Stimulated activated CD4-positive, alpha-beta T cell treated with anti-CD3 and anti-CD28 coated beads, Interleukin-12 subunit alpha, Interleukin-12 subunit beta, amount 100 ng/mL, for 24 hours (primary cell): ENCODE measurements around the gene ZAR1L.

Experiments
- DNase-seq, 2 experiments: peaks; one replicate each; pipeline ENCODE4 v3.0.0-alpha.2; 2020; ENCODE audit warnings: low read depth in 2 of 2

ZAR1L gene

DNA sequence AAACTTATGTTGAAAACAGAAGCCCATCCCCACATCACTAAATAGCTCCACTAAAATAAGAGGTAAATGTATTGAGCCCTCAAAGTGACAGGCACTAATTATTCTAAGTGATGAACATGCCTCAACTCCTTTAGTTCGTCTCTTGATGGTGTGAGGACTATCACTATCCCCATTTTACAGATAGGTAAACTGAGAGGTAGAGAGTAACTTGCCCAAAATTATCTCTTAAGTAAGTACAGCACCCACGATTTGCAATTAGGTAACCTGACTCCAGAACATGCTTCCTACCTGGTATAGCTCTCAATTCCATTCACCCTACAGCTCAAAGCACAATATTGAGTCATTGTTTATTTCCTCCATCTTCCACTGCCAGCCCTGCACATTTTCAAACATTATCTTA is 12.7 kb downstream of the ZAR1L start:
- no peak for DNase-seq

DNA sequence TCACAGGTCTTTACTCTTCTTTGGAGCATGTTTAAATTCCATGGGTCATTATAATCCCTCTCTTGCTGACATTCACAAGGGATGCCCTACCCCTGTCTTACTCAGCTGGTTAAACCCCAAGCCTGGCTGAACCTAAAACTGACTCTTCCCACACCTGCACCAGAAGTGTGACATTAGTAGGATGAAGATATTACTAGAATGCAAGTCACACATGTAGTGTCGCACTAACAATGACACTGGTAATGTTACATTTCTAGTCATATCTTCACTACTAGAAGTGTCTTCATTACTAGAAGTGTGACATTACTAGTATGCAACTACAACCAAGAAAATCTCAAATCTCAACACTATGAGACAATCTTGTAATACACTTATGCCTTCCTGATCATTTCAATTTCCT is 14.2 kb downstream of the ZAR1L start:
- DNase-seq, result no peak

DNA sequence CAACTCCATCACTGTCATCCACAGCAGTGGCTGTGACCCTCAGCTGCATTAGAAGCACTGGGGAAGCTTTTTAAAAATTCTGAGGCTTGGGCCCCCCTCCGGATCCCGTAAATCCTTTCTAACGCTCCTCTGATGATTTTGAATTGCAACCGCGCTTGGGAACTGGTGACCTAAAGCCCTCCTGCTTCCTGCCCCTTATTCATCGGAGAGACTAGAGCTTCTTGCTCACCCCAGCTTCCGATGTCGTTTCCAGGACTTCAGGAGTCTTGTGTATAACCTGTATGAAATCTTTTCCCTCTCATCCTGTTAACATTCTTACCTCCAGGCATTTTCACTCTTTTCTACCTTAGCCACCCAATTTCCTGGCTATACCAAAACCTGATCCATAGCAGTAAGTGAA is 14.8 kb downstream of the ZAR1L start:
- no peak for DNase-seq

DNA sequence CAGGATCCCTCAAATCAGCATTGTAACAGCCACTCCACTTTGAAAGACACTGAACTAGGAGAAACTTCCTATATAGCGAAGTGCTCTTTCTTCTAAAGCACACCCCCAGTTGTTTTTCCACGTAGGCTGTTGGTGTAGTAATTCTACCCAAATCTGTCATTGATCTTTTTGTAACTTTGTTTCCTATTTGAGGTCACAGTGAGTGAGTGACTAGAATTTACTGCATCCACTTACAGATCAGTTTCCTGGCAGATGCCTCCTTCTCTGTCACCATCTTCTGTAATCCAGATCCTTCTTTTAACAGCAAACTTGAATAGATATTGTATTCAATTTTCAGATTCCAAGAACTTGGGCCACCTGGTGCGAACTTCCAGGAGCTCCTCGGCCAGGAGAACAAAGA is 15.3 kb downstream of the ZAR1L start:
- no peak for DNase-seq

DNA sequence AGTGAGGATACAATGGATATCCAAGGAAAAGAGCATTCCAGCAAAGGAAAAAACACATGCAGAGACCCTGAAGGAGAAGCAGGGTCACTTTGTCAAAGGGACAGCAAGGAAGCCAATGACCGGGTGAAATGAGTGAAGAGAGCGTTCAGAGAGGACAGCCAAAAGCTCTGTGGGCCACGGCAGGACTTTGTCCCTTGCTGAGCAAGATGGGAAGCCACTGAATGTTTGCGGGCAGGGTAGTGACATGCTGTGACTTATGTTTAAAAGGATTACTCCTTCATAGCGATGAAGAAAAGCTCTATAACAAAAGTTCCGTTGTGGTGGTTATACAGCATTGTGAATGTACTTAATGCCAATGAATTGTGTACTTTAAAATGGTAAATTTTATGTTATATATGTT is 16.5 kb downstream of the ZAR1L start:
- no peak for DNase-seq

DNA sequence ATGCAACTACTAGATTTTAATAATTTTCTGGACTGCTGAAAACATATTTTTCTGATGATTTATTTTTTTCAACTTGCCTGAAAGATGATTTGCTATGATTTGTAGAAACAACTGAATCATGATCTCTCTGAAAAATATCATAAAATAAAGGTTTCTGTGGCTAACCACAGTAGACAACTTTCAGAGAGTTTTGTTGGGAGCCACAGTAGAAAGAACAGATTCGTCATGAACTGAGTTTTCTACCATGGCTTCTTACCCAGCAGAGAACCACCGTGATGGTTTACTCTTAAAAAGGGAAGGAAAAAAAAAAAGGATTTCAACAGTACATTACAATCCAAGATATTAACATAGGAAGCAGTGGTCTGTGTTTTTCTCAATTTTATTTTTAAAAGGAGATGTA is 18.0 kb downstream of the ZAR1L start:
- no peak for DNase-seq

DNA sequence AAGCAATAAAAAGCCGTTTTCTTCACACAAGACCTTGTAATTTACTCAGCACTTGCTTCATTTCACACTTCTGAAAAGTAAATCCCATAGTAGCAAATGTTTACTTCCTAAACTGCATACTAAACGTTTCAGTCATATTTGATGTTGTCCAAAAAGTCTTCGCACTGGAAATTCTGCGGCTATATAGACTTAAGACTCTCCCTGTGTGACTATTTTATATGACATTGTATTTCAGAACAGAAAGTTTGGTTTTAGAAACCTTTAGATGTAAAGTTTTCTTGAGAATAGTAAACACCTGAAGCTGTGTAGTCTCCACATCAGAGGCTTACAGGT is 29.6 kb downstream of the ZAR1L start:
- no peak for DNase-seq

DNA sequence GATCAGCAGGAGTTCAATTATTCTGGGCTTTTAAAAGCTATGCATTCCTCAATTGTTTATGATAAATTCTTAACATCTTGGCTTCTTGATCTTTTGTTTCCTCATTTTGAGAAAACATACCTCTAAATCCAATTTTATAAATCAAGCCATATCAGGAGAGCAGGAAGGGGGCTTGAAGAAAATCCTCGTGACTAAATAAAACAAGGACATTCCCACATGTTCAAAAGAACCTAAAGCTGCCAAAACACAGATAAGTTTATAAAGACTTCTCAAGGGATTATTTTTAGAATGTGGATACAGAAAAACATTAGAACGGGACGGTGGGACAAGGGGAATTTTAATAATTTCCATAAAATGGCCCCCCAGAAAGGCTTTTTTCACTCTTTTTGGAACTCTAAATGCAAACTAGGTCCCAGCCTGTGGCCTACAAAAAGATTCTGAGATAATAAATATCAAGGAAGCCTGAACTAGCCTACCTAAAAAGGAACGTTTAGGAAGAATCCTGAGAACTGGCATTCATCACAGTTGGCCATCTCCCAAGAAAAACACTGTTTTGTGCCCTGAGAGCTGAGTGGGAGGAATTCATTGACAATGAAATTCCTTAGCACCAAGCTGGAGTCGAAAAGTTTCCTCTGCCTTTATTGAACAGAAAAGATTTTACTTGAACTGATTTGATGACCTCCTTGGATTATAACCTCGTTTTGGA is 30.1 kb downstream of the ZAR1L start:
- no peak for DNase-seq

DNA sequence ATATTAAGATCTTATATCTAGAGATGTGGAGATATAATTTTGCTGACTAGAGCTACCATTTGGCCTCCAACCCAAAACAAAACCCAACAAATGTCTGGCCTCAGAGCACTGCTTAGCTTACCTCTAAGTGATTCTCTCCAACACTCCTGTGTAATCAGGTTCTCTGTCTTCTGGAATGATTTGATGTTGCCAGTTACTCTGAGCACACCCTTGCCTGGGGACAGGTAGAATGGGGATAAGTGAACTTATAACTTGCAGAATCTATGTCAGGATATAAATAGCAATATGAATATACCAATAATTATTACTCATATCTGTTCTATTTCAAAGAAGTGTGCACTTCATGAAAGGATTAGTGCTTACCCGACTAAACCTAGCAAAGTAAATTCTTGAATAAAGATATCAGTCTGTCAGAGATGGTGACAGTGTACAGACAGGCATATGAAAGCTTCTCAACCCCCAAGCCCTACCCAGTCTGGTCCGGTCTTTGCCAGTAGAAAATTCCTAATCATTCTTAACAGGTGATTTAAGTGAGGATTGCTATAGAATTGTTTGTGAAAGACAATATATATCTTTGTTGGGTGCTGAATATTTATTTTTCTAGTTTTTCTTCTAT is 33.0 kb downstream of the ZAR1L start:
- no peak for DNase-seq

DNA sequence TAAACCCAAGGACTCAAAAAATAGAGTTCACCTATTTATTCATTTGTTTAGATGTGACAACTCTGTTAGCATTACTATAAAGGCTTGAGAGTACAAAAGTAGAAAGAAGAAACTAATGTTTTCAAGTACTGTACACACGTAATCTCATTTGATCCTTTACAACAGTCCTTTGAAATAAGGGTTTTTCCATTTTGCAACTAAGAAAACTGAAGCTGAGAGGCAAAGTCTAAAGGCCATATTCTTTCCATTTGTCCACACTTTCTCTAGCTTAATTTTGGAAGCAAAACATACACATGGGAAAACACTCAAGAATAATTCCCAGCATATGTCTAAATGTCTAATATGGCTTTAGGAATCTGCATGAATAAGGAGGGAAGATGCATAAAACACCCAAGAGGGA is 34.1 kb downstream of the ZAR1L start:
- no peak for DNase-seq

DNA sequence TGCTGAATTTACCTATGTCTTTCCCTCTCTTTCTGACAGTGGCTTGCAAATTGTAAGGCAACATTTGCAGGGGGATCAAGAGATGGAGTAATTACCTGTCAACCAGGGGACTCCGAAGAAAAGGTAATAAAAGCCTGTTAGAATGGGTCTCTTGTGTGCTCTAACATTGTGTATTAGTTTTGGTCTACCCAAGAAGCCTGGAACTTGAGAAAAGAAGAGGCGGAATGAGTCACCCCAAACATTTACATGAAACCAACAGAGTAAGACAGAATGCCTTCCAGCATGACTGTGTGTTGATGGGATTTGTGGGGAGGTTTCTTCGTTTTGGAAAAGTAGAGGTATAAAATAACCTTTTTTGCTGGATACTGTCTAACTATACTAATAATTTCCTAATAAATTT is 36.7 kb downstream of the ZAR1L start:
- no peak for DNase-seq

DNA sequence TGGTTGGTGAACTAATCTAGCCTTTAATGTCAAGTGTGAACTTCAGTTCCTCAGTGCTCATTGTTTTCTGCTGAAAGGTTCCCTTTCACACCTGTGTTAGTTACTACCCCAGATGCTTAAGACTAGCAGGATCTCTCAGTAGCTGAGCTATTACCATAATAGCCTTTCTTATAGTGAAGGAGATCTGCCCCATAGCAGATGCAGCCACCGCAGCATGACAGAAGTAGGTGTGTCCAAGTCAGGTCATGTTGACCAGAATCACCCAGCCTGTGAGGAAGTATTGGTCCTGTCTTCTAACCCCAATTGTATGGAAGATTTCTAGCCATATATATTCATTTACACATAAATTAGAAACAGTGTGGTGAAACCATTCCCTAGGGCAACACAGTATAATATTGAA is 37.3 kb downstream of the ZAR1L start:
- no peak for DNase-seq

DNA sequence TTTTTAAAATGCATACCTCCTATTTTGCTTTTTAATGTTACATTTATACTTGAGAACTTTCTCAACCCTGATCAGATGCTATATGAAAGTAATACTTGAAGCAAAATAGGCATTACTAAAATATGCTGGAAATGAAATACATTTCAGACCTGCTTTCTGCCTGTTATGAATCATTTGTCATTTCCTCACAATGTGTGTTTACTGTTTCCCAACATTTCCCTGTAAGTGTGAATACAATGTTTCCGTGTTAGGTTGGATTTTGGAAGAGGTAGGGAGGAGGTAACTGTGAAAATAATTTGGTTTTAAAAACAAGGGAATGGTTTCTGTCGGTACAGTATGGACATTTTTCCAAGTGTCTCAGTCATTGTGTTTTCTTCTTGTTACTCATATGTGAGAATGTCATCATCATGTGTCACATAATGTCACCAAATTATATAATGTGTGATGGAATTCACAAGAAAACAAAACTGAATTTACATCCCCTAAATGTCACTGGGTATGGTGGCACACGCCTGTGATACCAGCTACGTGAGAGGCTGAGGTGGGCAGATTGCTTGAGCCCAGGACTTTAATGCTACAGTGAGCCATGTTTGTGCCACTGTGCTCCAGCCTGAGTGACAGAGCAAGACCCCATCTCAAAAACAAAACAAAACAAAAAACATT is 43.0 kb downstream of the ZAR1L start:
- DNase-seq, result no peak

DNA sequence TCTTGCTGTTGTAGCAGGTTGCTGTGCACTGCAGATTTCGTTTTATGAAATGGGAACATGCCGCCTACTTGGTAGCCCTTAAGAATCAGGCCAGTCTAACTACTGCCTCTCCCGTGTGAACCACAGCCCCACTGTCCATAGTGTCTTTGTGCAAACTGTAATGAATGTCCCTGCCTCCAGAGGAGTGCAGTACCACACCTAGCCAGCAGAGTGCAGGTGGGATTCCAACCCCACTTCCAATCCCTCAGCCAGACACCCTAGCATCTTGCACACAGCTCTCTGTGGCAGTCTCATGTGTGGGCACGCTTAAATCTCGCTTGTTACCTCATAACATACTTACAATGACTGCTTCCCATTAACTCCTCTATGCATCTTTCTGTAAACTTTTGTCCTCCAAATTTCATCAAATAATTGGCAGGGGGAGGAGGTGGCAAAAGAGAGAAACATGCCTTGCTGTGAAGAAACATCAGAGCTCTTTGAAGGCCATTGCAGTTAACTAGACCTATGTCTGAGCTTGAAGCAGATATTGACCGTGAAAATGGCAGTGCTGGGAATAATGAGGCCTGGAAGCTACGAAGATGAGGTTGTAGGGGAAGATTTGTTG is 47.2 kb downstream of the ZAR1L start:
- peak; percentile 16 to 45 for DNase-seq

DNA sequence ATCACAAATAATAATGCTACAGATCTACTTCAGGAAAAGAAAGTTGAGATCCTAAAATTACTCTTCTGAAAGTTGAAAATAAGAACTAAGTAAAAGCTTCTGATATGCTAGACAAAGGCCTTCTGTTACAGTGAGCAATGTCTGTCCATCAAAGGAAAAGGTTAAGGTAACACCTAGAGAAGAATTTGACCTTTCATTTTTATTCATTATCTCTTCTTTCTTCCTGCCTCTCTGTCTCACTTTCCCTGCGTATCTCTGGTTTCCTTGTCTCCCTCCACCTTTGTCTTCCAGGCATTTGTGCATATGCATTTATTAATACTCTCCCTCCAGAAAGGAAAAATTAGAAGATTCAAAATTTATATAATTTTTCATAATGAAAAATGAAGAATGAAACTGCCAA is 49.0 kb downstream of the ZAR1L start:
- DNase-seq, result no peak

DNA sequence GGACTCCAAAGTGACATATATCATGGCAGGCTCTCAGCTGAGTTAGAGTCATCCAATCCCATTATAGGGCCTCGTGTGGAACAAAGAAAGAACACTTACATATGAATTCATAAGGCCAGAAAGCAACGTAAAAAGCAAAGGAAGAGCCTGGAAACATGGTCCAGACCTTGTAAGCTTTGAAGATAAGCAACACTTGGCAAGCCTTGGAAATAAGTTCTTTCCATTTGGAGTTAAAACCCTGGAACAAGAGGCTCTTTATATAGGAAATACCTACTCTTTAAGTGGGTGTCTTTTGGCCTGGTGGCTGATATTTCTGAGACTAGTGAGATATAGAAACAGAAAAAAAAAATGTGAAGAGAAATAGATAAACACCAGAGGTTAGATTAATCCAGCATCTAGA is 49.4 kb downstream of the ZAR1L start:
- DNase-seq, result no peak

DNA sequence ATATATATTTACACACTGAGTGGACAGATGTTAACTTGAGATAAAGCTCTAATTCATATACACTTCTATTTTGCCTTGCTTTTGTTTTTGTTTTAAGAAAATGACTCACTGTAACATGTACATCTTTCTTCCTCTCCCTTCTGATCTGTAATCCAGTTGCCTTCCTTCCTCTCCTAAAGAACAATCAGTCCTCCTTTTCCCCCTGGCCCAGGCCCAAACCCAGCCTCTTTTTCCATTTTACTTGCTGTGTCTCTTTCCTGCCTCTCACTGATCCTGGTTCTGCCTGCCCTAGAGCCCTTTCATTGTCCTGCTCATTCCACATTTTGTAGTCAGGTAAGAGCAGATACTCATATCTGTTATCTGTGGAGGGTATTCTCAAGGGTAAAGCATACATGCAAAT is 50.8 kb downstream of the ZAR1L start:
- DNase-seq, result no peak

DNA sequence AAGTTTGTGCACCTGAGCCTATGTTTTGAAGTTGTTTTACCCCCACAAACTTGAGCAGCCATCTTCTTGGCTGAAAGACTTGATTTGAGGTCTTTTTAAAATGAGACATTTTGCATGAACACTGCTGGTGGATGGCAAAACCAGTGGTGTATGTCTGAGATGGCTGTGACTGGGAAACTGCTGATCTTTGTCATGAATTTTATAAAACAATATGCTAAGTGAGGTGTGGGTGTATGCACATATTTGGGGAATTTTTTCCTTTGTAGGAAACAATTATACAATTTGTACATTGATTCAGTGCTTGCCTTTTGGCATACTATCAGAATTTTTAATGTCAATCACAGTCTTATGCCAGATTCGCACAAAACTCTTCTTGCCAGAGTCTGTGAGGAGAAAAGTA is 52.5 kb downstream of the ZAR1L start:
- no peak for DNase-seq

DNA sequence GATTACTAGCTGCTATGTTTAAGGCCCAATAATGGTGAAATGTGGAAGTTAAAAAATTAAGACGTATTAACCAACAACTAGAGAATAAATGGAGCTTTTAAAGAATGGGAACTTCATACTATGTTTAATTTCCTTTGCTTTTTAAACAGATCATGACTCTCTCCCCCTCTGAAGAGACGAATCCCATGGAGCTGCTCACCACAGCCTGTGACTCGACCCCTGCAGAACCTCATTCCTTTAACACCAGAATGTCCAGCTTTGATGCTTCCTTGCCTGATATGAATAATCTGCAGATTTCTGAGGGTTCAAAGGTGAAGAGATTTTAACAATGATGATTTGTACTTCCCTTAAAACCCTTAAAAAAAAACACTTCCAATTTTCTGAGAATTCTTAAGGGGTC is 53.0 kb downstream of the ZAR1L start:
- no peak for DNase-seq

DNA sequence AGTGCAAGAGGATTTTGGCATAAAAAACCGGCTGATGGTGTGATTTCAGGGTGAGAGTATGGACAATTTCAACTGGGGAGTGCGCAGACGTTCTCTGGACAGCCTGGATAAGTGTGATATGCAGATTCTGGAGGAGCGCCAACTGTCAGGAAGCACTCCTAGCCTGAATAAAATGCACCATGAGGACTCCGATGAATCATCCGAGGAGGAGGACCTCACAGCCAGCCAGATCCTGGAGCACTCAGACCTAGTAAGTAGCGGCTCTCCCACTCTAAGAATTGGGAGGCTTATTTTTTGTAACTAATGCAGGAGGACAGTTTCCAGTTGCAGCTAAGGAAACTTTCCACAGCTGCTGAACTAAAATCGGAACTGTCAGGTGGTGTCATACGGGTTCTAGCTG is 53.6 kb downstream of the ZAR1L start:
- DNase-seq, result no peak

DNA sequence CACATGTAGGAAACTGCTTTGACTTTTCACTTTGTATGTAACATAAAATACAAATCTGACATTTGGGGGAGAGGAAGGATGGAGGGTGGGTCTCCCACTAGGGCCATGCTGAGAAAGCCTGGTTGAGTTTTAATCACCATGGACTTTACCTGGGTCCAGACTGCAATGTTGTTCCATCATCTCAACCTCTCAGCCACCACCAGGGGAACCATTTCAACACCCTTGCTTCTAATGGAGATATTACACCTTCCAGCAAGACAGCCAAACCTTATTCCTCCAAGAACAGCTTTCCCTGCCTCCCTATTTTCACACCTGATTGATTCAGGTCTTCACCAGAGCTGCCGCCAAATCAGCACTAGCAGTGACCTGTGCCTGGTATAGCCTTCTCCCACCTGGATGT is 56.0 kb downstream of the ZAR1L start:
- DNase-seq, result no peak

DNA sequence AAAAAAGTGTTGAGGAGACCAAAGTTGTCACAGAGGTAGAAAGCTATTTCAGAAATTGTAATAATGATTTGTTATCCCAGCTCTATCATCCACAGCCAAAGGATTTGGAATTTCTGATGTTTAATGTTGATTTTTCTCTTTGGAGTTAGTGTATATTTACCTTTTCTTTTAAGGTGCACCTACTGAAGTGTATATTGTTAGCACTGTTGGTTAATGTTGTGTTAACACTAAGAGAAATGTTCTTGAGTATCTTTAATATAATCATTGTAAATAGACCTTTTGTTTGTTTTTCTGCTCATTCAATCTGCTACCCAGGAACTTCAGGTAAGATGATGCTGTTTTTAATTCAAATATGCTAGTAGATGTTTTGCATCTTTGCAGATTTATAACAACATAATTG is 57.5 kb downstream of the ZAR1L start:
- DNase-seq, result no peak

DNA sequence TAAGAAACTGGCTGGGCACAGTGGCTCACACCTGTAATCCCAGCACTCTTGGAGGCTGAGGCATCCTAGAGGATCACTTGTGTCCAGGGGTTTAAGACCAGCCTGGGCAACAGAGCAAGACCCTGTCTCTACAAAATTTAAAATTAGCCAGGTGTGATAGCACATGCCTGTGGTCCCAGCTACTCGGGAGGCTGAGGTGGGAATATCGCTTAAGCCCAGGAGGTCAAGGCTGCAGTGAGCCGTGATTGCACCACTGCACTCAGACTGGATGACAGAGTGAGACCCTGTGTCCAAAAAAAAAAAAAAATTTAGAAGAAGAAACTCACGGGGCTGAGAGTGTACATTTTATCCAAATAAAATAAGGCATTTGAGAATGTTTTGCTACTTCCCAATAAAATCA is 58.9 kb downstream of the ZAR1L start:
- DNase-seq, result no peak
